Measurements from ENCODE around the gene RAPGEF6. TPM values are rescaled to one million over a fixed set of nuclear protein-coding genes. Genes with fewer than 3 reads are reported as not detected.
A peak's percentile ranks its signal among the peaks of the same experiment; 100 is the strongest.

The RAPGEF6 gene
- total RNA-seq, 2 experiments from 2014 or later, result 26.7 to 31.3 TPM

- Mint-ChIP-seq H3K36me3 (peaks cover 13% of the 10 kb centered on the region), H3K4me1 (ENCODE audit: low read depth) (peaks cover 46% of the 10 kb centered on the region), H3K4me3 (no peak overlapping the region), H3K27me3 (no peaks in the 10 kb centered on the region), H3K27ac (no peak overlapping the region), H3K9me3 (peaks cover 6% of the 10 kb centered on the region)
- ChIA-PET POLR2A (no interaction called here), CTCF (no interaction called here)
- no peak for DNase-seq
- intact Hi-C loops (cut with micrococcal nuclease), result no loop called here
Measured at GRCh38 chr5:131617140-131617822, 17.7 kb downstream of the RAPGEF6 start.

GRCh38 chr5:131615957-131616356, 19.1 kb downstream of the RAPGEF6 start:
- H3K36me3 Mint-ChIP-seq, result peaks cover 13% of the 10 kb centered on the region
- ChIA-PET POLR2A (interaction anchor here (0.8 kb wide), 1 partner anchor 213 kb away, joined by 3 read pairs; no protein-coding TSS in a partner anchor), CTCF (no interaction called here)
- no peaks in the 10 kb centered on the region for H3K27me3 Mint-ChIP-seq
- H3K4me1 Mint-ChIP-seq (ENCODE audit: low read depth), result peaks cover 43% of the 10 kb centered on the region
- no peak for DNase-seq
- peaks cover 6% of the 10 kb centered on the region for H3K9me3 Mint-ChIP-seq
- H3K4me3 Mint-ChIP-seq, result no peak overlapping the region
- intact Hi-C loops (cut with micrococcal nuclease), result no loop called here
- no peak overlapping the region for H3K27ac Mint-ChIP-seq

GRCh38 chr5:131613423-131613822, 21.6 kb downstream of the RAPGEF6 start:
- Mint-ChIP-seq H3K27ac (no peak overlapping the region), H3K9me3 (peaks cover 6% of the 10 kb centered on the region), H3K4me3 (no peak overlapping the region), H3K4me1 (ENCODE audit: low read depth) (peaks cover 45% of the 10 kb centered on the region), H3K27me3 (no peaks in the 10 kb centered on the region), H3K36me3 (peaks cover 14% of the 10 kb centered on the region)
- CTCF ChIA-PET, result interaction anchor here (0.7 to 1.2 kb wide), 2 partner anchors 394 to 449 kb away, joined by 3 to 4 read pairs; no protein-coding TSS in a partner anchor
- POLR2A ChIA-PET, result no interaction called here
- no peak for DNase-seq
- intact Hi-C loops (cut with micrococcal nuclease), result no loop called here

- ChIA-PET CTCF (interaction anchor here (1.3 to 3.0 kb wide), 2 partner anchors 22 to 452 kb away, joined by 3 to 13 read pairs; no protein-coding TSS in a partner anchor), POLR2A (no interaction called here)
- peaks cover 6% of the 10 kb centered on the region for H3K9me3 Mint-ChIP-seq
- no peaks in the 10 kb centered on the region for H3K27me3 Mint-ChIP-seq
- no peak for DNase-seq
- no peak overlapping the region for H3K4me3 Mint-ChIP-seq
- H3K27ac Mint-ChIP-seq, result no peak overlapping the region
- intact Hi-C loops (cut with micrococcal nuclease), result no loop called here
- H3K4me1 Mint-ChIP-seq (ENCODE audit: low read depth), result peaks cover 48% of the 10 kb centered on the region
- peaks cover 5% of the 10 kb centered on the region for H3K36me3 Mint-ChIP-seq
Measured at GRCh38 chr5:131611064-131611381, 24.0 kb downstream of the RAPGEF6 start.

GRCh38 chr5:131610198-131611063, 24.6 kb downstream of the RAPGEF6 start:
- H3K27me3 Mint-ChIP-seq, result no peaks in the 10 kb centered on the region
- H3K27ac Mint-ChIP-seq, result no peak overlapping the region
- peaks cover 6% of the 10 kb centered on the region for H3K9me3 Mint-ChIP-seq
- peaks cover 4% of the 10 kb centered on the region for H3K36me3 Mint-ChIP-seq
- intact Hi-C loops (cut with micrococcal nuclease), result no loop called here
- ChIA-PET CTCF (interaction anchor here (1.3 to 3.0 kb wide), 2 partner anchors 21 to 452 kb away, joined by 3 to 13 read pairs; no protein-coding TSS in a partner anchor), POLR2A (no interaction called here)
- no peak for DNase-seq
- H3K4me3 Mint-ChIP-seq, result no peak overlapping the region
- H3K4me1 Mint-ChIP-seq (ENCODE audit: low read depth), result peaks cover 47% of the 10 kb centered on the region

DNA sequence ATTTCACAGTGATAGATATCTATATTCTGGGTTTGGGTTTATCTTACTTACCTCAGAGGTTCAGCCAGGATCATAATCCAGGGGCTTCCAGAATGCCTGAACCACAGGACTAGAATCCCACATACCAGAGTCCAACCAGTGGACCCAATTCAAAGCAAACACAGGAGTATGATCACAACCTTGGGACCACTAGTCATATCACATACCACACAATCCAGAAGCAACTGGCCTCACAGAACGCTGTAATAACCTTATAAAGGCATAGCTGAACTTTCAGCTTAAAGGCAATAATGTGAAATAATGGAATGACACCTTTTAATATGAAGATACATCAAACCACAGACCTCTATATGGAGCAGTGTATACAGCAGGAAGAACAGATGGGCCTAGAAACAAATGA, 25.3 kb downstream of the RAPGEF6 start:
- ChIA-PET POLR2A (no interaction called here), CTCF (interaction anchor here (1.3 to 3.0 kb wide), 2 partner anchors 20 to 453 kb away, joined by 3 to 13 read pairs; no protein-coding TSS in a partner anchor)
- H3K4me1 Mint-ChIP-seq (ENCODE audit: low read depth), result peaks cover 52% of the 10 kb centered on the region
- H3K4me3 Mint-ChIP-seq, result no peak overlapping the region
- intact Hi-C loops (cut with micrococcal nuclease), result no loop called here
- H3K27me3 Mint-ChIP-seq, result no peaks in the 10 kb centered on the region
- no peak overlapping the region for H3K27ac Mint-ChIP-seq
- DNase-seq, result no peak
- peaks cover 2% of the 10 kb centered on the region for H3K36me3 Mint-ChIP-seq
- peaks cover 6% of the 10 kb centered on the region for H3K9me3 Mint-ChIP-seq

- no peak overlapping the region for H3K27ac Mint-ChIP-seq
Measured at GRCh38 chr5:131608597-131608996, 26.4 kb downstream of the RAPGEF6 start.

DNA sequence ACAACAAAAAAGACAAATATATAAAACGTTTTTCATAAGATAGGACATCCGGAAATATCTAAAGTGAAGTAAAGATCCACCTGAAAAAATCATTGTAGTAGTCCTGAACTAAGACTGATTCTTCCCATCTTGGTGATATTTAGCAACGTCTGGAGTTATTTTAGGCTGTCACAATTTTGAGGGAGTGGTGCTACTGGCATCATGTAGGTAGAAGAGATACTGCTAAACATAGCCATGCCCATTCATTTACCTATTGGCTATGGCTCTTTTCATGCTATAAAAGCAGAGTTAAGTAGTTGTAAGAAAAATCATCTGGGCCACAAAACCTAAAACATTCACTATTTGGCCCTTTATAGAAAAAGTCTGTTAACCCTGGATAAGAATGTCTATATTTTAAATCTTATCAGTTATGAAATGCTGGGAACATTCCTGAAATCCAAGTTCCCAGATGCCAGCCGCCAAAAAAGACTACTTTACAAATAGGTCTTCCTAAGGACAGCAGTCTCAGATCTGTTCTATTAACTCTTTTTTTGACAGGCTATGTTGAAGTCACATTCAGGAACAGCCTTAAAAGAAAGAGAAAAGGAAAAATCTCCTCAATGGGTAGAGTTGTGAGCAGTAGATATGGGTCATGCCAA, 27.0 kb downstream of the RAPGEF6 start:
- Mint-ChIP-seq H3K27me3 (no peaks in the 10 kb centered on the region), H3K9me3 (no peaks in the 10 kb centered on the region), H3K4me1 (ENCODE audit: low read depth) (peaks cover 53% of the 10 kb centered on the region), H3K27ac (no peak overlapping the region), H3K4me3 (no peak overlapping the region), H3K36me3 (peaks cover 2% of the 10 kb centered on the region)
- intact Hi-C loops (cut with micrococcal nuclease), result no loop called here
- CTCF ChIA-PET, result interaction anchor here (3.0 kb wide), 1 partner anchor 19 kb away, joined by 13 read pairs; no protein-coding TSS in a partner anchor
- no peak for DNase-seq
- POLR2A ChIA-PET, result interaction anchor here (0.8 kb wide), 1 partner anchor 18 kb away, joined by 3 read pairs; no protein-coding TSS in a partner anchor

More at GRCh38 chr5:131608597-131608996, 26.4 kb downstream of the RAPGEF6 start:
- no peaks in the 10 kb centered on the region for H3K27me3 Mint-ChIP-seq
- H3K4me3 Mint-ChIP-seq, result no peak overlapping the region
- ChIA-PET POLR2A (interaction anchor here (0.8 kb wide), 1 partner anchor 17 kb away, joined by 3 read pairs; no protein-coding TSS in a partner anchor), CTCF (interaction anchor here (3.0 kb wide), 1 partner anchor 19 kb away, joined by 13 read pairs; no protein-coding TSS in a partner anchor)
- peaks cover 2% of the 10 kb centered on the region for H3K36me3 Mint-ChIP-seq
- DNase-seq, result no peak
- intact Hi-C loops (cut with micrococcal nuclease), result no loop called here
- peaks cover 53% of the 10 kb centered on the region for H3K4me1 Mint-ChIP-seq (ENCODE audit: low read depth)
- H3K9me3 Mint-ChIP-seq, result no peaks in the 10 kb centered on the region

DNA sequence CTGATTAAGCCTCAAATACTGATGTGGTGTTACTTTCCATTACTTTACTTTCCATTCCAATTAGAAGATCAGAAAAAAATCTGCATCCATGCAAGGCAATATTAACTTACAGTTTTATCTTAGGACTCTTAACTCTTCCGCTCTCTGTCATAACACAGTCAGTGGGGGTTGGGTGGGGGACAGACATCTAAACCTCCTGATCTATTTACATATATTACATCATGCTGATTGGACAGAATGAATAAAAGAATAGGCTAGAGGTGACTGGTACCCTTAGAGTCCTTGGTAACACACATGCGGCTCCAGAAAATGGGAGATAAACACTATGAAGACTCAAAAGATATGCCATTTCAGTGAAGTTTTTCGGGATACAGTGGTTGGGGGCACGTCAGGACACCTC, 27.6 kb downstream of the RAPGEF6 start:
- no peak overlapping the region for H3K27ac Mint-ChIP-seq
- peaks cover 53% of the 10 kb centered on the region for H3K4me1 Mint-ChIP-seq (ENCODE audit: low read depth)
- peaks cover 3% of the 10 kb centered on the region for H3K36me3 Mint-ChIP-seq
- POLR2A ChIA-PET, result no interaction called here
- no peak for DNase-seq
- intact Hi-C loops (cut with micrococcal nuclease), result no loop called here
- H3K27me3 Mint-ChIP-seq, result no peaks in the 10 kb centered on the region
- H3K4me3 Mint-ChIP-seq, result no peak overlapping the region
- CTCF ChIA-PET, result no interaction called here
- H3K9me3 Mint-ChIP-seq, result no peaks in the 10 kb centered on the region

DNA sequence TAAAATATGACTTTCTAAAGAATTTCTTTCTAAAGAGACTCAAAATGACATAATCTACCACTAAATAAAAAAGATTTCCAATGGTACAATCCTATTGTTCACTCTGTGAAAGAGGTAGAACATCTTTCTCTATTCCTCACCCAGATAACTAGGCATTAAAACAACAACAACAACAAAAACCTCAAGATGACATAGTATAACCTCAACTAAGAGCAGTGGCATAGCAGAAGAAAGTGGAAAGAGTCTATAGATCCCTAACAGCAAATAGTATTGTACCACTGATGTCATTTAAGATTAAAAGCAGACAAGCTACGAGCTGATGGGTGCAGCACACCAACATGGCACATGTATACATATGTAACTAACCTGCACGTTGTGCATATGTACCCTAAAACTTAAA, 29.9 kb downstream of the RAPGEF6 start:
- Mint-ChIP-seq H3K27ac (no peak overlapping the region), H3K36me3 (peaks cover 10% of the 10 kb centered on the region), H3K27me3 (no peaks in the 10 kb centered on the region), H3K9me3 (no peaks in the 10 kb centered on the region), H3K4me3 (no peak overlapping the region), H3K4me1 (ENCODE audit: low read depth) (peaks cover 44% of the 10 kb centered on the region)
- ChIA-PET POLR2A (no interaction called here), CTCF (interaction anchor here (0.6 to 1.7 kb wide), 3 partner anchors 16 to 403 kb away, joined by 3 to 6 read pairs (median 5); no protein-coding TSS in a partner anchor)
- DNase-seq, result no peak
- intact Hi-C loops (cut with micrococcal nuclease), result no loop called here

- peaks cover 57% of the 10 kb centered on the region for H3K4me1 Mint-ChIP-seq (ENCODE audit: low read depth)
- no peaks in the 10 kb centered on the region for H3K9me3 Mint-ChIP-seq
- peaks cover 10% of the 10 kb centered on the region for H3K36me3 Mint-ChIP-seq
- ChIA-PET CTCF (interaction anchor here (1.1 kb wide), 1 partner anchor 412 kb away, joined by 3 read pairs; no protein-coding TSS in a partner anchor), POLR2A (no interaction called here)
- no peak overlapping the region for H3K4me3 Mint-ChIP-seq
- intact Hi-C loops (cut with micrococcal nuclease), result loop anchor here (1.0 kb wide), 3 partner anchors 36 to 47 kb away; partner anchors contain the start of gene RAPGEF6
- H3K27me3 Mint-ChIP-seq, result no peaks in the 10 kb centered on the region
- peak overlapping the region; percentile 52 for H3K27ac Mint-ChIP-seq
- DNase-seq, result peak; percentile 33
Measured at GRCh38 chr5:131595088-131596033, 39.7 kb downstream of the RAPGEF6 start.

Measured in activated CD4-positive, alpha-beta memory T cell treated with anti-CD3 and anti-CD28 coated beads for 36 hours (primary cell).